ENCODE results near the gene OR6N2.

Gene OR6N2, protein sequence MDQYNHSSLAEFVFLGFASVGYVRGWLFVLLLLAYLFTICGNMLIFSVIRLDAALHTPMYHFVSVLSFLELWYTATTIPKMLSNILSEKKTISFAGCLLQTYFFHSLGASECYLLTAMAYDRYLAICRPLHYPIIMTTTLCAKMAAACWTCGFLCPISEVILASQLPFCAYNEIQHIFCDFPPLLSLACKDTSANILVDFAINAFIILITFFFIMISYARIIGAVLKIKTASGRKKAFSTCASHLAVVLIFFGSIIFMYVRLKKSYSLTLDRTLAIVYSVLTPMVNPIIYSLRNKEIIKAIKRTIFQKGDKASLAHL

DNA sequence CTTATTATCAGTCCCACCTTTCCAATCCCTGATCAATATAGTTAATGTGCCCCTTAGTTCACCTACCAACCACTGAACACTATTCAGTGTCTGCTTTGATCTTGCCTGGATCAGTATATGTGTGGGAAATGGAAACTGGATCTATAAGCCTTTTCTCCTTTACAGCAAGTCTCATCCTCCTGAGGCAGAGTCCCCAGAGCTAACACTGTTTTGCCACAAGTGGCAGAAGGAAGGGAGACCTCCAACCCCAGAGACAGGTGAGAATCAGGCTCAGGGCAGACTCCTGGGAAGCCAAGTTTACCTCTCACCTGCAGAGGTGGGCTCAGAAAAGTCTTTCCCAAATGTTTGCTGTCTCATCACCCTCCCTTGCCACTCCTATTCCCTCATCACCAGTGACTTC is at the start of gene OR6N2:
Gene OR6N2, minus strand, starts transcription at position 101 of the 400 bp plus-strand sequence. CDS start 3,569 bp downstream, outside the sequence.
- no peak for DNase-seq

DNA sequence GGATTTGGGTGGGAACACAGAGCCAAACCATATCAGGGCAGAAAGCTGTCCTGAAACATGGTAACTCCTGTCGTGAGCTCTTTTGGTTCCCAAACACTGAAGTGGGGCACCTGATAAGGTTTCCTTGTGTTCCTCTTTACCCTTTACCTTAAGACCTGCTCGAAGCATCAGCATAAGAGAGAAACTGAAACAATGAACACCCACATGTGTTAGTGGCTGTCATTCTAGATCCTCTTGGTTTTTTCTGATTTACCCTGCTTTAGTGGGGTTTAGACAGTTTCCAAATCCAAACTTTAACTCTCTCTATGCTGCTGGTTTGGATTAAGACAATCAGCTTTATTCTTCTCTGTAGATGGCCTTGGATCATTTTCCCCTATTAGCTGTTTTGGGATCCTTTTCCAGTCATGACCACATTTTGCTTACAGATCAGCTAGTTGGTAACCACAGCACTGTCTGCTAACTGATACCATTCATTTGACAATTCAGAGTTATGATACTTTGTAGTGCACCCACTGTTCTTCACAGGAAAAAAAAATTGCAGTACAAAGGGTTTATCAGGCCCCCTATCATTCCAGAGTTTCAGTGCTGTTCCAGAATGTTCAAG is 49.2 kb upstream of the OR6N2 start:
- no peak for DNase-seq

DNA sequence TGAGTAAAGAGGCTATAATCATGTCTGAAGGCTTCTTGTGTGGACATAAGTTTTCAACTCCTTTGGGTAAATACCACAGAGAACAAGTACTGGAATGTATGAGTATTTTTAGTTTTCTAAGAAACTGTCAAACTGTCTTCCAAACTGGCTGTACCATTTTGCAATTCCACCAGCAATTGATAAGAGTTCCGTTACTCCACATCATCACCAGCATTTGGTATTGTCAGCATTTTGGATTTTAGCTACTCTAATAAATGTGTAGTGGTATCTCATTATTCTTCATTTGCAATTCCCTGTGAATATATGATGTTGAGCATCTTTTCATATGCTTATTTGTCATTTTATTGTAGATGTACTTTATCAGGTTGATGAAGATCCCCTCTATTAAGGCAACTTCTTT is 40.7 kb upstream of the OR6N2 start:
- no peak for DNase-seq

DNA sequence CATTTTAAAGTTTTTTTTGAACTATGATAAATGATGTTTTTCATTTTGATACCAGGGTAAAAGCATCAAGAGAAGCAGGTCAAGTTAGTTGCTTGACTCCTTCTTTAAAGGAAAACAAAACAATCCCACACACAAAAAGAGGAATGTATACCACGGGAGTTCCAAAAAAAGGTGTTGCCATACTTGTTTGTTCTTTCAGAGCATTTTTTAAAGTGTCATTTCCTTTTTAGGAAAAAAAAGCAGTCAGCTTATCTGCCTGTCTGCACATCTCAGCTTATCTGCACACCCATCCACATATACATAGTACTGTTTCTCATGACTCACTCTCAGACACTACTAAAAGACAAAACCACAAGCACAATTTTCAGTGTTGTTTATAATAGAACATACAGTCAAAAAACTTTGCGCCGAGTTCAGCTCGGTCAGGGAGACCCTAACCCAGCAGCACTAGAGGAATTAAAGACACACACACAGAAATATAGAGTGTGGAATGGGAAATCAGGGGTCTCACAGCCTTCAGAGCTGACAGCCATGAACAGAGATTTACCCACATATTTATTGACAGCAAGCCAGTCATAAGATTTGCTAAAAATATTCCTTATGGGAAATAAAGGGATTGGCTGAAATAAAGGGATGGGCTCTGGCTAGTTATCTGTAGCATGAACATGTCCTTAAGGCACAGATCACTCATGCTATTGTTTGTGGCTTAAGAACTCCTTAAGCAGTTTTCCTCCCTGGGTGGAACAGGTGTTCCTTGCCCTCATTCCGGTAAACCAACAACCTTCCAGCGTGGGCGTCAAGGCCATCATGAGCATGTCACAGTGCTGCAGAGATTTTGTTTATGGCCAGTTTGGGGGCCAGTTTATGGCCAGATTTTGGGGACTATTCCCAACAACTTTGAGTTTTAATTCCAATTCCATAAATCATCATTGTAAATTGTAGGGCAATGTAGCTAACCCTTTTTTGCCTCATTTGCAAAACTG is 38.7 kb upstream of the OR6N2 start:
- DNase-seq: no peak

DNA sequence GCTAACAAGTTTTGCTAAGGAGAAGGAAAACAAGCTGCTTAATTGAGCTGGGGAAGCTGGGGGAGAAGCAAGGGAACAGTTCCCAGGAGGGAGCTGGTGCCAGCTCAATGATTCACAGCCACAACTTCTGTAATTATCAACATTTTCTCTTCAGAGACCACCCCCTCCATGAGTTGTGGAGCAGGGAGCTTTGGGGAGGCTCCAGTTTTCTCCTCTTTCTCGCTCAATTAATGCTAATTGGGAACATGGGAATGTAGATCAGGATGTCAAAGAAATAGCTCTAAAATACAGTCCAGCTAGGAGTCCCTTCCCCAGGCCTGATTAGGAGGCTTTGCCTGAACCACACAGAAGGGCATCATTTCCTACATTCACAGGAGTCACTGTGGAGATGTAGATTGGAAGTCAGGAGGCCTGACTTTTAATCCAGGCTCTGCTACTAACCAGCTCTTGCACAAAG is 38.0 kb upstream of the OR6N2 start:
- no peak for DNase-seq

DNA sequence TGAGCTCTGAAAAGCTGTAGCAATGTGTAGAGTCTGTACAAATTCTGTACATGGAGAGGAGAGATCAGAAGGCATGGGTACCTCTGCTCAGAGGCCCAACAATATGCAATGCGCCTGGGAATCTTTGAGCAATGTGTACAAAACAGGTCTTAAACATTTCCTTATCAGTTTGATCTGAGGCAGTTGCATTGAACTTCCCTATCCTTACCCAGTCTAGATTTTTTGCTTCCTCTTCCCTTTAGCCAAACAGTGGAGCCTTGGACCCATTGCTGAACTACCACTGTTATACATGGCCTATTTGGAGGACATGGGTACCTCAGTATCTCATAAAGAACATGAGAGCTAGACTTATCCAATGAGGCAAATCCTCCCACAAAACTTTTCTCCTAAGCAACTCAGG is 37.6 kb upstream of the OR6N2 start:
- no peak for DNase-seq

DNA sequence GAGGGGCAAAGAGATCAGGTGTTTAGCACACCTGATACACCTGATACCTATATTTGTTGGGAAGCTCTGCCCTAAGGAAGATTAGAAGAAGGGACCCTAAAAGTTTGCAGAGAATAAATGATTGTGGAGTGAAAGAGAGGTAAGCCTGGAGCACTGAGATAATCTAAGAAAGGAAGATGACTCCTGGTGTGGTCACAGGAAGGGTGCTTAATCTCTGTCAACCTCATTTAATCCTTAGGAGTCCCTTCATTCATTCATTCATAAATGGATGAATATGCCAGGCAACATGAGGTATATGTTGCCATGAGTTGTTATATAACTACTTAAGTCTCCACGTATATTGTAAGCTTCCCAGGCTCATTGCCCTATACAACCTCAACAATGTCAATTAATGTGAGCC is 34.0 kb upstream of the OR6N2 start:
- no peak for DNase-seq

DNA sequence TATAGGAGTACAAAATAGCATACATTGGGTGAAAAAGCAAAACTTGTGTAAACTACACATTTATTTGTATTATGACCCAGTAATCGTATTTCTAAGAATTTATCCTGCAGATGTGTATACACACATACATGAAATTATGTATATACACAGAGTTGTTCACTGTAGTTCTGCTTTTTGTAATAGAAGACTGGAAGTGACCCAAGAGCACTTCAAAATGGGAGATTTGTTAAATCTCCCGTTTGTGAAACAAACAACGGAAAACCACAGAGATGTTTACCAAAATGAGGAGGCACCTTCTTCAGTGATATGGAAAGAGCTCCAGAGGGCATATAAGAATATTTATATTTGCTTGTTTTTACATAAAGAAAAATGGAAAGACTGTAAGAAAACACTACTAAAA is 32.2 kb upstream of the OR6N2 start:
- DNase-seq: no peak

DNA sequence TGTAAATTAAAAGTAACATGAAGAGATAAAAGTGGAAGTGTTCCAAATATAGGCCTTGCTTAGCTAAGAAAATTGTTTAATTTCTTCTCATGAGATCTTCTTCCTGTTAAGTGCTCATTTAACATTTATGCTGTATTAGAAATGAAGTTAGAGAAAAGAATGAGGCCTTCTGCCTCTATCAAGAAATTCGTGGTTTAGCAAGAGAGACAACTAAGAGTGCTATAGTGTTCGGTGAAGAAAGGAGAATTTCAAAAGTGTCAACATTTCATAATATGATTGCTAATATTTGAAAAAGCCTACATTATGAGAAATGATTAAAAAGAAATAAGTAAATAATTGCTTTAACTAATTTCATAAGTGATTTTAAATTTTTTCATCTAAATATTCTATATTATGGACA is 31.3 kb upstream of the OR6N2 start:
- no peak for DNase-seq

DNA sequence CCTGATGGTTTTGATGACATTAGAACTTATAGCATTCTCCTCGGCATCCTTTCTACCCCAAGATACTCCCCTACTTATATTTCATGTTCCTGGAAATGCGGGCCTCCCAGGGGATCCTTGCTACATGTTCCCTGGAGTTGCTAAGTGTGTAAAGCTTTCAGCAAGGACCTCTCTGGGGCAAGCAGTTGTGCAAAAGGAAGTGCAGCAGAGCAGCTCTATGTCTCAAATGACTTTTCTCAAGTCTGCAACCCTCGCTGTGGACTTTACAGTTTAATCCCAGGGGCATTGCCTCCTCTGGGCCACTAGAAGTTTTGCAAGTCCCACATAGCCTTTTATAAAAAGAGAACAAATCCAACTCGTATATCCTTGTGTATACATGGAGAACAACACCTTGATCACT is 29.3 kb upstream of the OR6N2 start:
- no peak for DNase-seq

DNA sequence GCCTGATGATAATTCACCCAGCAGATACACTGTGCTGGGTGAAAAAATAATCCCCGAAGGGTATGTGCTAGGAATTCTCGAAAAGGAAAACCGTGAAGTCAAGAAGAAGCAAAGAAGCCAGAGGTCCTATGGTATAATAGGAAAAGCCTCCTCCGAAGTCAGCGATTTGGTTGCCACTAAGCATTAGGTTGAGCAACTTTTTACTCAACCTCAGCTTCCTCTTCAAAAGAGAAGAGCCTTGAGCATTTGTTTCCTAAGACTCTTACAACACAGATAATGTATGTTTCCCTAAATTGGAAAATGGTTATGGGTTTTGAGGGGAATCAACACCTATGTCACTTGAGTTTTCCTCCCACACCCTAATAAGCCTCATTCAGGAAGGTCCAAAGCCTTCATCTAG is 28.9 kb upstream of the OR6N2 start:
- peak; percentile 5 for DNase-seq

DNA sequence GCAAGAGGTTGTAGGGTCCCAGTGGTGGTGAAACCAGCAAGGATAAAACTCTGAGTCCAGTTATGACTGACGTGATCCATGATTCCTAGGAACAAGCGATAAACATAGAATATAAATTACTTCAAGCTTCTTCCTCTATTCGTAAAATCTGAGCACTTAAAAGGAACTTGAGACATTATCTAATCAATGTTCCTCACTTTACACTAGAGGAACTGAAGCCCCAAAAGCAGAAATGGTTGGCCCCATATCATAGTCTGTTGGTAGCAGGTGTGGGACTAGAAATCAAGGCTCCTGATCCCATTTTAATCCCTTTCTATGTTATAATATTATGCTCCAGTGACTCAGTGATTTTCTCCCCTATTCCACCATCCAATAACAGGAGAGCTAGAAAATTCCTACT is 28.3 kb upstream of the OR6N2 start:
- no peak for DNase-seq

DNA sequence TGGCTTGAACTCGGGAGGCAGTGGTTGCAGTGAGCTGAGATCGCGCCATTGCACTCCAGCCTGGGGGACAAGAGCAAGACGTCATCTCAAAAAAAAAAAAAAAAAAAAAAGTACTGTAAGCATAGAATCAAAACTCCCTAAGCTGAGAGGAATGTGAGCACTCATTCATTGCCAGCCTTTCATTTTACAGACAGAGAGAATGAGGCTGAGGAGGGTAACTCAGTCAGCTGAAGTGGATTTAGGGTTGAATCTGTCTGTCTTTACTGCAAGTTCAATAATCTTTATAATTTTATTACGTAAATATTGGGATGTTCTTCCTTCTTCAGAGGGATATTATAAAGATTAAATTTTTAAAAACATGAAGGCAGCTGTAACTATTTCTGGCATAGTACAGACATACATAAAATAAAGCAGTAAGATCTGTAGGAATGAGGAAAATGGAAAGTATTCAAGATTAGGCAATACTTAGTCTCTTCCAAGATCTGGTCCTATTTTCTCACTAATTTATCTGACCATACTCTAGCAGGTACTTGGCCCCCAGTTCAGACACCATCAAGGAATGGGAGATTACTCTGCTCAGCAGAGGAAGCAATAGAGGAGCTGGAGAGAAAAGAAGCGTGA is 26.0 kb upstream of the OR6N2 start:
- no peak for DNase-seq

DNA sequence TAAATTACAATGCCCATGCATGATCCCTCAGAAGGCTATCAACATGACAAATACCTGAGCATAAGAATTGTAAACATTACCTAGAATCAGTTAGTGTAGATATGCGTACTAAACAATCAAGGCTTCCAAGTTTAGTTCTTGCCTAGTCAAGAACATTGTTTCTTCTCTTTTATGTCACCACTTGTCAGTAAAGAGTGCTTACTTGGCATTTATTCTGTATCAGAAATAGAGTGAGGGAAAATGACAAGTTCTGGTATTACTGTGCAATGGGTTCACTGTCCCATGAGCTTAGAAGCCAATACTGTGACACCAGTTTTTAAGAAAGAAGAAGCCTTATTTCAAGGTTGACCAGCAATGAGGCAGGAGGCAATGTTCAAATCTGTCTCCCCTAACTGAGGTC is 22.7 kb upstream of the OR6N2 start:
- DNase-seq: no peak

DNA sequence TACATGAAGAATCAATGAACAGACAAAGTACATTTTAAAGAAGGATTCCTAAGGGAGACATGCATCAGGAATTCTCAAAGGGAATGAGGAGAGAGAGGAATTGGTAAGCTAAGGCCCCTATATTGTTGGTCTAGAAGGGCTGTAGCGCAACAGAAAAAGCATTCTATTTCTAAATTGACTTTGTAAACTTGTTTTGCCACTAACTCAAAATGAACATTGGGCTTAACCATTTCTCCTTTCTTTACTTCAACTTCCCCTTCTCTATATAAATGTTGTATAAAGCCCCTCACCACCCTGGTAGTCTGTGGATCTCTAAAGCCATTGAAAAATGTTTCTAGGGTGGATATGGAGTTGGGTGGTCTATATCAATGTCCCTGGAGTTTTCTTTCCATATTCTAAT is 20.4 kb upstream of the OR6N2 start:
- DNase-seq: no peak

DNA sequence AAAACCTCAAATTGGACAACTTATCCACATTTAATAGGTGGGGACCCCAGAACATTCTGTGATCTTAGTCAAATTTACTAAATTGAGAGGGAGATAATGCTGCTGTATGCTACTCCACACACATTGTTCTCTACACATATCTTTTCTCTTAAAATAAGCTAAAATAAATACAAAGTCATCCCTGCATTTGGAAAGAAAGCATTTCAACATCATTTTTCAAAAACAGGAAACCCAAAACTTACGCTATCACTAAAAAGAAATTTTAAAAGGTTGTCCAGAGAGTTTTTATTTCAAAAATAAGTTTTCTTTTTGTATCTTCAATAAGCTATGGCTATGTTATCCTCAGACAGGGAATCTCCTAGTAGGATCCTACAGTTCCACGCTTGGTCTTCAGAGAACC is 19.5 kb upstream of the OR6N2 start:
- DNase-seq: no peak

DNA sequence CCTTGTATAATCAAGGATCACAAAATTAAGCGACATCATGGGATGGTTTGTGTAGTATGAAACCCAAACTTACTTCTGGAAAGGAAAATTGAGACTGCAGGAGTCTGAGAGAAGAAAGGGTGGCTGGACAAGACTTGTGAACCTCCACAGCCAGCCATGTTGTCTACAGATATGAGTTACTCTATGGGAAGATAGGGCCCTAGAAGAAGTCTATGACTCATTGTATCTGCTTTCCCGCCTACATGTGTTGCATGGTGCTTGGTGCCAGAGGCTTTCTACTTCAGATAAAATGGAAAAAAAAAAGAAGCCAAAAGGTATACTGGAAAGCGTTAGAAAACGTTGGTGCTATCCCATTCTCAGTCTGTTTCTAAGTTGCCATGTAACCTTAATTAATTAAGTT is 18.7 kb upstream of the OR6N2 start:
- no peak for DNase-seq

DNA sequence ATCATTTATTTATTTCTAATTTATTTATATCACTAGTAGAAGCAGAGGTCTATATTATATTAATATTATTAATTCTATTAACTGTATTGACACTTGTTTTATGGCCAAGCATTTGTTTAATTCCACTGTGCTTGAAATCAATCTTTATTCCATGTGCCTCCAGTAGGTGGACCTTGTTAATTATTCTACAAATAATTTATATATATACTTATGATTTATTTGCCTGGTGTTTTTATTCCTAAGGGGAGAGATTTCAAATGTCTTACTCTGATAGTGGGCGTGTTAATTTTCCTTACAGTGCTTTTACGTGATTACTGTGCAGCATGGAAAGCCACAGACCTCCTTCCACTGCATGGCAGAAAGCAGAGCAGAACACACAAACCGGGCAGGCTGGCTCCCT is 17.5 kb upstream of the OR6N2 start:
- DNase-seq: no peak

DNA sequence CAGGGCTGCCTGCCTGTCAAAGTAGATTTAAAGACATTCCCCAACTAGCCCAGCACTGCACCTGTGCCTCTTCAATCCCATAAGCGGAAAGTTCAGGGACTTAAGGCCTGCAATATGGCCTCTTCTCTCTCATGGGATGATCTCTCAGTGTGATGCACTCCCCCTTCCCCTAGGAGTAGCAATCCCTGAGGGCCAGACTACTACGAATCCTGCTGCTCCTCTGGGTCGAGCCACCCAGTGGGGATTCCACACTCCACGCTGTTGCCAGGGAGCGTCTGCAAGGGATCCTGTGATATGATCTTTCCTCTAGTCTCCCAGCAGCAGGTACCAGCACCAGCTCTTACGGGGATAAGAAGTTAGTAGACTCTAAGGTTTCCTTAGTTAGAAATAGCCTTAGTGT is 13.2 kb upstream of the OR6N2 start:
- no peak for DNase-seq

DNA sequence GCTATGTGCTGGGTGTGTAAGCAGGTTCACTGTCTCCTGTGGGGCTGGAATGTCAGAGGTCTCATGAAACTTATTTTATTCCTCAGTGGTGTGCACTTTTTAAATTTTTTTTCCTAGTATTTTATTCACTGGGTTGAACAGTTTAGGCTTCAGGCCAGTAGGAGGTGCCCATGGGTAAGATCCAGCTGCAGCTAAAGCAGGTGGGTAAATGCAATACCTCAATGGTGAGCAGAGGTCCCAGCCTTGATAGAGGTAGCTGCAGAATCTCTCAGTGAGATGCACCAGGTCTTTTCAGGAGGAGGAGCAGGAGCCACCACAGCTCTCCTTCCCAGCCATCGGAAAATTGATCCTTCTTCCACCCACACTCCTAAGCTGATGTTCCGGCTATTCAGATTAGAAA is 12.6 kb upstream of the OR6N2 start:
- DNase-seq: no peak

DNA sequence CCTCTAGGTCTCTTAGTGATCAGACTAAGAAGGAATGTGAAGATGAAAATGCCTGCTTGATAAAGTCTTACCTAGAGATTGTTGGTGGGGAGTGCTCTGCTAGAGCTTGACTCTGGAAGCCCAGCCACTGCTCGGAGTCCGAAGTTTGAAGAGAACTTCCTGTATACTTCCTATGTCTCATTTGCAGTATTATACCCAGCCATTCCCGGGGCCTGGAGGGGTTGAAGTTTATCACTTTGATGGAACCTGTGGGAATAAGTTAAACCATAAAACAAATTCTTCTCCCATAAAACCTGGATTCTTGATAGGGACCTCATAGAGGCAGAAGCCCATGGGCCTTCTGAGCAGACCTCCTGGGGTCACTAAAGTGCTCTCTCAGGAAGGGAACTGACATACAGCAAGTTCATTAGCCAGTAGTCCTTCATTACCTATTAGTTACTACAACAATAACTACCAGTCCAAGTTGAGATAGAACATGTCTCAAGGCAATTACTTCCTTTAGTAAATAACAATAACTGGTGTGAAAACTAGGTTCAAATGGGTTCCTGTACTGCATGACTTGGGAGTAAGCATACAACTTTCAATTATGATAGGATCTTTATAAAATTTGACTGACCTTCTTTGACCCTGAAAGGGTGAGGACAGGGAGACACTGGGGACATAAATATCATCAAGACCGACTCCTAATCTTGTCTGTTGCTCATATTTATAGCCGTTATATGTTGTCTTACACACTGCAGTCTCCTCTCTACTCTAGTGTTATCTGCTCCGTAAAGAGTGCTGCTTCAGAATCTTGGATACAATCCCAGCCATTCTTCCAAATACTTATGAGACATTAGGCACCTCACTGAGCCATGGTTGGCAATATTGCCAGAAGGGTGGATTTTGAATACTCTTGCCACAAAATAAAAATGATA is 8.8 kb downstream of the OR6N2 start, which contains the start of gene OR6N1:
Gene OR6N1, minus strand, starts transcription at position 246 of the 917 bp plus-strand sequence. CDS start 5,513 bp downstream, outside the sequence.
- DNase-seq: no peak

DNA sequence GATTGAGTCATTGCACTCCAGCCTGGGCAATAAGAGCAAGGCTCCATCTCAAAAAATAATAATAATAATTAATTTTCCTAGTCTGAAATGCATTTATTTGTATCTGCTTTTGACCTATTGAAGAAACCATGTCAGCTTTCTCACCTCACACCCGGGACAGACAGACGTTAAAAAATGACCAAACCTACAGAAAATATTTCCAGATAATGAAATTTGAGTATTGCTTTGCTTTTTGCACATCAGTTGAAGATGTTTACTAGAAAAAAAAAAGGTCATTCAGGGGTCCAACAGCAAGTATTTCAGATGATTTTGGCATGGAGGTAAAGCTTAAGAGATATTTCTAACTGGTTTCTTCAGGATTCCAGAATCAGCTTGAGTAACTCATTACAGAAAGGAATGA is 26.6 kb downstream of the OR6N2 start, which contains the start of gene OR6K6:
Gene OR6K6, plus strand, starts transcription at position 301 of the 400 bp plus-strand sequence. CDS start 168 bp downstream, outside the sequence.
- no peak for DNase-seq
